Left ventricle myocardium inferior (tissue), 1 donor: ENCODE measurements around the gene INPP4B. TPM values are rescaled to one million over a fixed set of nuclear protein-coding genes. Genes with fewer than 3 reads are reported as not detected.

Source experiments
- DNase-seq: peaks from one replicate; pipeline ENCODE4 v3.0.0-alpha.2; 2020
- H3K27ac ChIP-seq: fragments of 200-600 bp; replicated peaks from 2 replicates; pipeline ENCODE4 v1.8.0; 2021
- H3K27me3 ChIP-seq: fragments of 200-600 bp; 2 replicates; pipeline ENCODE4 v1.8.0; 2021; ENCODE audit warnings: low read depth
- H3K36me3 ChIP-seq: fragments of 200-600 bp; 2 replicates; pipeline ENCODE4 v1.8.0; 2021
- H3K4me1 ChIP-seq: fragments of 200-600 bp; 2 replicates; pipeline ENCODE4 v1.8.0; 2021
- H3K4me3 ChIP-seq: fragments of 200-600 bp; 2 replicates; pipeline ENCODE4 v1.8.0; 2021; ENCODE audit warnings: mild to moderate bottlenecking, moderate library complexity
- H3K9me3 ChIP-seq: fragments of 200-600 bp; replicated peaks from 2 replicates; pipeline ENCODE4 v1.8.0; 2021
- CTCF ChIP-seq: fragments of 200-600 bp; IDR thresholded peaks from 2 replicates; pipeline ENCODE4 v1.8.0; 2021; ENCODE audit warnings: antibody characterized with exemption, mild to moderate bottlenecking, borderline replicate concordance
- intact Hi-C: fragments of 100-400 bp; cut with micrococcal nuclease; formaldehyde crosslinking; loops from one replicate; pipeline ENCODE4 v1.11.0; 2022
- total RNA-seq: library from RNA; stranded (reverse); fragmentation: NEBNext Ultra II Directional; extraction: Animal tissue kit (Norgen Biotek cat#: 25700); gene quantifications from one replicate; pipeline ENCODE4 v1.2.1, GENCODE V29; 2021
- donor health status: DM: no; HTN: yes; CAD: no; lungs with severe emphysema.

INPP4B gene
- total RNA-seq, 1 donor from 2014 or later, result 61.1 TPM

- Histone ChIP-seq H3K4me1 (peaks cover 4% of the 10 kb centered on the region), H3K27me3 (no peaks in the 10 kb centered on the region), H3K4me3 (no peak overlapping the region), H3K27ac (no peak overlapping the region), H3K36me3 (no peaks in the 10 kb centered on the region), H3K9me3 (no peaks in the 10 kb centered on the region)
- DNase-seq, result no peak
- intact Hi-C loops, result no loop called here
- no peak for TF ChIP-seq CTCF
Observed at GRCh38 chr4:142043509-142043908, 802.6 kb downstream of the INPP4B start.

- no peak for DNase-seq
- TF ChIP-seq CTCF, result no peak
- intact Hi-C loops, result no loop called here
Observed at GRCh38 chr4:142041788-142042187, 804.3 kb downstream of the INPP4B start.

GRCh38 chr4:142040043-142040442 is 806.1 kb downstream of the INPP4B start:
- no peaks in the 10 kb centered on the region for H3K36me3 ChIP-seq
- peaks cover 6% of the 10 kb centered on the region for H3K4me1 ChIP-seq
- TF ChIP-seq CTCF, result no peak
- H3K9me3 ChIP-seq, result no peaks in the 10 kb centered on the region
- H3K27me3 ChIP-seq, result no peaks in the 10 kb centered on the region
- no peak for DNase-seq
- H3K27ac ChIP-seq, result no peak overlapping the region
- intact Hi-C loops, result no loop called here
- H3K4me3 ChIP-seq, result no peak overlapping the region

More at GRCh38 chr4:142041788-142042187, 804.3 kb downstream of the INPP4B start:
- no peaks in the 10 kb centered on the region for H3K36me3 ChIP-seq
- H3K27ac ChIP-seq, result no peak overlapping the region
- no peaks in the 10 kb centered on the region for H3K9me3 ChIP-seq
- no peaks in the 10 kb centered on the region for H3K27me3 ChIP-seq
- peaks cover 9% of the 10 kb centered on the region for H3K4me1 ChIP-seq
- H3K4me3 ChIP-seq, result no peak overlapping the region

- no peak overlapping the region for H3K4me3 ChIP-seq
- intact Hi-C loops, result no loop called here
- no peaks in the 10 kb centered on the region for H3K36me3 ChIP-seq
- no peak for TF ChIP-seq CTCF
- peaks cover 6% of the 10 kb centered on the region for H3K4me1 ChIP-seq
- no peak for DNase-seq
- no peaks in the 10 kb centered on the region for H3K9me3 ChIP-seq
- no peaks in the 10 kb centered on the region for H3K27me3 ChIP-seq
- no peak overlapping the region for H3K27ac ChIP-seq
Observed at GRCh38 chr4:142036795-142037583, 809.1 kb downstream of the INPP4B start.

- intact Hi-C loops, result no loop called here
- Histone ChIP-seq H3K9me3 (no peaks in the 10 kb centered on the region), H3K4me1 (peaks cover 6% of the 10 kb centered on the region), H3K27ac (no peak overlapping the region), H3K4me3 (no peak overlapping the region), H3K27me3 (no peaks in the 10 kb centered on the region), H3K36me3 (no peaks in the 10 kb centered on the region)
- no peak for DNase-seq
- TF ChIP-seq CTCF, result no peak
Observed at GRCh38 chr4:142035566-142035965, 810.5 kb downstream of the INPP4B start.
